NCI-H82 (cell line): Measurements from ENCODE around the gene PIP5K1B.
A peak's percentile ranks its signal among the peaks of the same experiment; 100 is the strongest.

ENCODE experiments used
- DNase-seq: peaks from one replicate; lab custom pipeline; 2025; lab: John Stamatoyannopoulos, UW

The PIP5K1B gene

DNA sequence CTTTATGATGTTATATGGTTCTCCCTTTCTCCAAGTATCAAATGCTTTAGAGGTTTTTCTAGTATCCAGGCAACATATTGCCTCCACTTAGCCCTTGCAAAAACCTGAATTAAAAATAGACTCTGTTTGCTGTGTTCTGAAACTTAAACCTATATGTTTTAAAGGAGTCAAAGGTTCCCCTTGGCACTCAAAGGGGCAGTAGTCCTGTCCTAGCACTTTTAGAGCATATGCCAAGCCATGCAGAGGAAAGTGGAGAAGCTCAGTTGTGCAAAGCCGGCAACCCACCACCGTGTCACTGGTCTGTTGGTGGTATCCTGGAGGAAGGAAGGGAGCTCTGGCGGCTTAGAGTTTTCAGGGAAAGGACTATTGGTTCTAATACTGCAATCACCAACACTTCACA is 154.3 kb downstream of the PIP5K1B start:
- no peak for DNase-seq

DNA sequence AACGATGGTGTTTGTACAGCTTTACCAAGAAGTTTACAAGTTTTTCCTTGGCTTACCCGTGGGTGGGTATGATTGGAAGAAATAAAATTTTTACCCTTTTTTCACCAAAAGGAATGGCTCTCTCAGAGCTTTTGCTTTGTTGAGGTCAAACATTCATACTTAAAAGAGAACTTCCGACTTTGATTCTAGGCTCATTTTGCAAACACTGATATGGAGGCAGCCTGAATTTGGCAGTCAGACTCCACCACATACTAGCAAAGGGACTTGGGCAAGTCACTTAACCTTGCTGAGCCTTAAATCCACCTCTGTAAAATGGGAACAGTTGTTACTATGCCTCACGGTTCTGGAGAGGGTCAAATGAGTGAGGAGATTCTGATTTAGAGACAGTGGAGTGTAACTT is 155.4 kb downstream of the PIP5K1B start:
- DNase-seq = no peak

DNA sequence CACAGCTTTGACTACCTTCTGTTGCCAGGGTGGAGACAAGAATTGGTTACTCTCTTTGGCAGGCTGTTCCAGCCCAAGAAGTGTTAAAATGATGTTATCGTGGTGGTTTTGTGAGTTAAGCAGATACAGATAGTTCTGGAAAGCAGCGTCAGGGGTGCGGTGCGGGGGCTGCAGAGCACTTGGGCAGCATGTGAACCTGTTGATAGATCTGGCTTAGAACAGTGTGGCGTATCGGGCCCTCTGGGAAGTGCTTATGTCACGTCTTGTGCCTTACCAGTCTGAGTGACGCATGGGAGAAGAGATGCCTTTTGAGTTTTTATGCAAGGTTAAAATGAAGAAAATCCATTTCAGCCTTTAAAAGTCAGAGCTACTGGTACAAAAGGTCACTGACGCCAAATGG is 156.4 kb downstream of the PIP5K1B start:
- no peak for DNase-seq

DNA sequence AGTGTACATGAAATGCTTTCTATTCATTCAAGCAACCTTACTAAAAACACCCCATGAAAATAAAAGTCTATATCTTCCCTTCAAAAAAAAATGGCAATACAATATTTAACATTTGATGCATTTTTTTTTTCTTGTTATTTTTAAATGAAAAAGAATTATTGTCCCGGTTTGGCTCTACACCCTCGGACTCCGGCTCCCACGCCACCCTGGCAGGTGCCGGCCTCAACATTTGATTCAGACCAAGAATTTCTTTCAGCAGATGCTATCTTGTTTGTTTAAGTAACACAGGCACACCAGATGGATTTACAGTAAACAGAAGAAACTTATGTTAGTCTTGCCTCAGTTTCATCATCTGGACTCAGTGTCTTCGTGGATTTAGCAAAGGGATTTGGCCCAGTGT is 162.0 kb downstream of the PIP5K1B start:
- DNase-seq = no peak

DNA sequence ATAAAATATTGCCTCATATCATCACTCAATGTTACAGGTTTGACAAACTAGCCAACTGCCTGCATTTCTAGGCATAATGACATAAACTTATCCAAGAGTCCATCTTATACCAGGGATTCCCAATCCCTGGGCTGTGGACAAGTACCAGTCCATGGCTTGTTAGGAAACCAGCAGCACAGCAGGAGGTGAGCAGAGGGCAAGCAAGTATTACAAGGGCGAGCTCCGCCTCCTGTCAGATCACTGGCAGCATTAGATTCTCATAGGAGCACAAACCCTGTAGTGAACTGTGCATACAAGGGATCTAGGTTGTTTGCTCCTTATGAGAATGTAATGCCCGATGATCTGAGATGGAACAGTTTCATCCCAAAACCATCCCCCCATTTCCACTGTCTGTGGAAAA is 164.0 kb downstream of the PIP5K1B start:
- peak; percentile 7 for DNase-seq

DNA sequence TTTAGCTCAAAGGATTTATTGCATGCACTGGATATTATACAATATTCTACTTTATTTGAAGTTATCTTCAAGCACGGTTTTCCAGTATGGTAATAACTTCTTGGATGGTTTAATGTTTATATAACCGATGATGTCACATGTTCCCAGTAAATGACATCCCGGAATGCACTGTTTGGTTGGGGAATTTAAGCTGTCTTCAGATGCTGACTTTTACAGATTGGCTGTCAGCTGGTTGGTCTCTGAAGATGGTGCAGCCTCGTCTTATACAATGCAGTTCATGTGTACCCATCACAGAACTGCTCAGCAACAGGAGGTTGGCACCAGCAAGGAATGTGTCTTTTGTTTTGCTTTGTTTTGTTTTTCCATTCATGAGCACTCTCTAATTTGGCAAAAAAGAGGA is 165.0 kb downstream of the PIP5K1B start:
- no peak for DNase-seq

DNA sequence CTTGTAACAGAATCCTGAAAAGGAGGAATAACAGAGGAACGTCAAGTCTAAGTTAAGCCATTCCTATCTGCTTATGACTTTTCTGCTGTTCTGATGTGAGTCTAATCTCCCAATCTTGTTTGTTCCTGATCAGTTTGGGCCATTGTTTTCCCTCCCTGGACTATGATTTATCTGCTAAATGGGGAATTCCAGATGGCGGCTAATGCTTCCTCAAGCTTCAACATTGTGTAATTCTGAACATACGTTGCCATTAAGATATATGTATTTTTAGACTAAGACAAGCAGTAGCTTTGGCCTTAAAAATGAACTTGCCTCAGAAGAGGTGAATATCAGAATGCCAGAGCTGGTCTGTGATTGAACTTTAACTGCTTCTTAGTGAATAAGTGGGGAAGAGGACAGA is 166.2 kb downstream of the PIP5K1B start:
- peak; percentile 64 for DNase-seq

DNA sequence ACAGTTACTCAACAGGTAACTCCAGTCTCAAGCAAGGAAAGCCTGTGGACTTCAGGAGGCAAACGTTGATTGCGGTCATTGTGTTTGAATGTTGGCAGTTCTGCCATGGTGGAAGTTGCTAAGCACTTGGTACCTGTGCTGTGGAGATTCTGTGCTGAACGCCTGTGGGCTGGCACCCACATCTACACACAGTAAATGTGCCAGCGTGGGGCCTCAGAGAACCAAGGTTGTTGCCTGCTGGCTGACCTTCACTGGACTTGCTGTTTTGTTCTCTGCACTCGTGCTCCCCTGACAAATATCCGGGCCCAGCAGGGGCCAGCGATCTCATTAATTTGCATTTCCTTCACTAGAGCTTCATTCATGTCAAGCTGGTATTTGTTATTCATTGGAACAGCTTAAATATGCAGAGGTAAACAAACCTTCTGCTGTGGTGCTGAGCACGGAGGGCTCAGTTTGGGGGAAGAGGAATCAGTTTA is 167.0 kb downstream of the PIP5K1B start:
- no peak for DNase-seq

DNA sequence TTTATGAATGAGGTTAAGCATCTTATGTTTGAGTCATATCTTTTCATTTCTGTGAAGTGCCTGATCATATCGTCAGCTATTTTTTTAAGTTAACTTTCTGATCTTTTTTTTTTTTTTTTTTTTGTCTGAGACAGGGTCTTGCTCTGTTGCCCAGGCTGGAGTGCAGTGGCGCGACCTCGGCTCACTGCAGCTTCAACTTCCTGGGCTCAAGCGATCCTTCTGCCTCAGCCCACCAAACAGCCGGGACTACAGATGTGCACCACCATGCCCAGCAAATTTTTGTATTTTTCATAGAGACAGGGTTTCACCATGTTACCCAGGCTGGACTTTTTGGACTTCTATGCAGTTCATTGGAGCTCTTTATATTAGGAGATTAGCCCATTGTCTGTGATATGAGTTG is 168.1 kb downstream of the PIP5K1B start:
- no peak for DNase-seq

DNA sequence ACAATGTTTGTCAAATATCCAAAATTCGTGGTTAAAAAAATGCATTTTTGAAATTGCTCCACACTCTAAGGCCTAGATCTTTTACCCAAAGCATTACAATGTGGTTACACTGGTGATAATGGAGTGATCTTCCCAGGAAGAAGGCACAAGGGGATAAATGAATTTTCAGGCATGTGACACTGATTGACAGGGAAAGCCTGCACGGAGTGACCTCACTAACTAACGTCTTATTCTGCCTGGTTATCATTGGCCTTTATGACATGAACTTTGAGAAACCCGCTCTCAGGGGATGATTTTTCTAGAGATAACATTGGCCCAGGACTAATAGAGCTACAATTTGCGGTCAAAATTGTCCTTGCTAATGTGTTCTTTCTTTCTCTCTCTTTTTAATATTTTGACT is 171.2 kb downstream of the PIP5K1B start:
- DNase-seq = no peak

DNA sequence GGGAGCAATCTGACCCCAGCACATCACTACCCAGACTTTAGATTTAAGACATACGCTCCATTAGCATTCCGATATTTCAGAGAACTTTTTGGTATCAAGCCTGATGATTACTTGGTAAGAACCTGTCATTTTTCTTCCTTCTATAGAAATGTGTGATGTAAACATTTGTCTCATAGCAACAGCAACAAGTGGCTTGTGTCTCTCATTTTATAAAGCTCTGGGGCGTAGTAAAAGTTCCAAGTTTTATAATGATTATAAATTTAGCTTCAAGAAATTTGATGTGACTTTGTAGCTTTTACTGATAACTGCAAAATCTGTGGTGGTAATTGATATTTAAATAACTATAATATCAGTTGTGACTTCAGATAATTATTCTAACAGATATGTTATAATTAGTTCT is 171.6 kb downstream of the PIP5K1B start:
- DNase-seq = no peak

DNA sequence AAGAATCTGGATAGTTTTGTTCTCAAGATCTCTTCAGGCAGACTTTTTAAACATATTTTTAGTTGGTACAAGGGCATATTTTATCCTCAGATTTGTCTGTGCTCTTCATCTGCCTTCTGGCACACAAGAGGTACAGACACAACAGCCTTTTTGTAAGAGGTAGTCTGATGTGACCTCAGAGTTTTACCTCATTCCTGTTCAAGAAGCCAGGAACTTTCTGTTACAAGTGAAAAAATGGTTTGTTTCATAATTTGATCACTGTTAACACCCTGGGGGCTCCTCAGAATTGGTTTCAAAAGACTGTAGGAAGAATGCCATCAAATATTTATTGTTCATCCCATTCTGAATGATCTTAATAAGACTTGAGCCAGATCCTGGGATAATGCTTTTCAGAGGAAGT is 172.2 kb downstream of the PIP5K1B start:
- no peak for DNase-seq

DNA sequence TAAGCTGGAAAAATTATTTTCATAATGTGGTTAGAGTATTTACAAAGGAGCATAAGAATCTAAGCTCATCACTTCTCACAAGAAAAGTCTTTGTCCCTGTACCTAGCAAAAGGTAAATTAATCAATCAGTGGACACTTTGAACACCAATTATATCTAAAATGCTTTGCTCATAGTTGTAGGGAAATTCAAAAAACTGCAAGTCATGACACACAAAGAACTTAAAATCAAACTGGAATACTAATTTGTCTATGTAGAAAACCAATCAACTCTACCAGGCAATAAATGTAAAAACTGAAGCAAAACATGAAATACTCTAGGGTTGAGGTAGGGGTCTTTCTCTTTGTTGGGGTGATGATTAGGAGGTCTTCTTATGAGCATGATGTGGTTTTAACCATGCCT is 173.4 kb downstream of the PIP5K1B start:
- DNase-seq = no peak

DNA sequence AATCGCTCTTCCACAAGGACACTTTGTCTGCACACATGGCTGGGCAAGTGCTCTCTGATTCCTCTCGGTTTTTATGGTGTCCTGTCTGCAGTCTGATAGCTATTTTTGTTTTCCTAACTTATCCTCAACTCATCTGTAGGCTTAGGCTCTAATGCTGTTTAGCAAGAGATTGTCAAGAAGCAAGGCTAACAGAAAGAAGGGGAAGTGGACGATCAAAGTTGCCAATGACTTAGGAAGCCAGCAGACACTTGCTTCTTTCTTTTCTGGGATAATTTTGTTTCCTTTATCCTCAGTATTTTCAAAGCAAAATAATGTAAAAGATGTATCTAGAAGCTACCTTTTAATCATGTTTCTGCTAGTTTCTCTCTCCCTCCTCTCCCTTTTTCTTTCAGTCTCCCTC is 178.2 kb downstream of the PIP5K1B start:
- no peak for DNase-seq

DNA sequence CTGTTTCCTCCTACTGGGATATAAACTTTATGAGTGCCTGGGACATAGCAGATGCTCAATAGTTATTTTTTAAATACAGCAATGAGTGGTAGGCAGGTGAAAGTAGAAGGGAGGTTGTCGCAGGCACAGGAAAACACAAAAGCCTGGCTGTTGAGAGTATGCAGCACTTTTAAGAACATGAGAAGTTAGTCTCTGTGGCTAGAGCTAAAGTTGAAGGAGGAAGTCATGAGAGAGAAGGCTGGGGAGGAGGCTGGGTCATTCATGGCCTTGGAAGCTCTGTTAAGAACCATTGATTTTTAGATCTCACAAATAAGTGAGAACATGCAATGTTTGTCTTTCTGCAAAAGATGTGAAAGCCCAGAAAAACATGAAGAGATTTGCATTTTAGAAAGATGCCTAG is 182.2 kb downstream of the PIP5K1B start:
- no peak for DNase-seq

DNA sequence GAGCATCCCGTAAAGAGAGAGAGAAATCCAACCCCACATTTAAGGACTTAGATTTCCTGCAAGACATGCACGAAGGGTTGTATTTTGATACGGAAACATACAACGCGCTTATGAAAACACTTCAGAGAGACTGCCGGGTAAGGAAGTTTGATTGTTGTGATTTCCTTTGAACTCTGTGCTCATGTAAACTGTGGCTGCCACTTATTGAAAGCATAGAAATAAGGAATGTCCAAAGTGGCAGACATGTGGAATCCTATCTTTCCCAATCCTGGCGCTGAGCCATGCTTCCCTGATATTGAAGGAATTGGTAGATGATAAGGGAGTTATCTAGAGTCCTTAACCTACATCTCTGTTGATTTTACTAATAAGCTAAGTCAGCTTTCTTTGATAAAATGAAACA is 189.5 kb downstream of the PIP5K1B start:
- no peak for DNase-seq

DNA sequence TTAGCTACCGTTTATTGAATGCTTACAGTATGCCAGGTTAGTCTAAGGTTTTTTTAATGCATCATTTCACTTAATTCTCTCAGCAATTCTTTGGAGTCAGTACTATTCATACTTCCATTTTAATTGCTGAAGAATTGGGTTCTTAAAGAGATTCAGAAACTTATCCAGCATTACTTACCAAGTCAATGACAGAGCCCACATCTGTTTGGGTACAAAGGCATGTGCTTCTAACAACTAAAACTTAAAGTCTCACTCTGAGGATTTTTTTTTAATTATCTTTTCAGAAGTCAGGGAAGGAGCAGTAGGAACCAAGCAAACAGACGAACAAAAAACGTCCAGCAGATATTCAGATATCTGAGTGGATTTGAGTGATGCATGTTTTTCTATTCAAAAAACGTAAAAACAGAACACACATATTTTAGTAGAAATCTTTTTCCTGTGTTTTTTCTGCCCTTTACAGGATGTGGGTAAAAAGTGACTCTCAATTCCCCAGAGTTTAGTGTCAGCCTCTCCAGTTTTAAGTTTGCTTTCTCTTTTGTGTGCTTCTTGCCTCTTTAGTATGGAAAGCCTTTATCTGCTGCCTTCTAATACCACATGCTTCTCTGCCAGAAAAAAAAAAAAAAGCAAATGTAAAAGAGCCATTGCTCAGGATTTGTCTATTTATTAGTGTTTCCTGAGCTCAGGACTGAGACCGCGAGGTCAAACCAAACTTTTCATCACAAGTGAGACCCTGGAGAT is 190.9 kb downstream of the PIP5K1B start:
- DNase-seq = no peak

DNA sequence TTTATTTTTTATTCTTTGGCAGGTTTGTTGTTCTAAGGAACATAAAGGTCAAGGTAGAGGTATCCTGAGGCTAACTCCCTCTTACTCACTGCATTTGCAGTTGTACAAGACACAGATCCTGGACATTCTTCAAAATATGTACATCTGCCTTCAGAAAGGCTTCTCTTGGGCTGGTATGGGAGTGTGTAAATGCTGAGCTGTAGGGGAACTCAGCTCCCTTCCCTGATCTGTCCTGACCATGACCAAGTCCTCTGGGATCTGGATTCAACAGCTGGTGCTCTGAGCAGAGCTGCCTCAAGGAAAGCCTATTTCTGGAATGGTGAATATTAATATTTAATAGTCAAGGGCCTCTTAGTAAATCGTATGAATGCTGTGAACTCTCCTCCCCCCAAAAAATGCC is 191.4 kb downstream of the PIP5K1B start:
- DNase-seq = no peak

DNA sequence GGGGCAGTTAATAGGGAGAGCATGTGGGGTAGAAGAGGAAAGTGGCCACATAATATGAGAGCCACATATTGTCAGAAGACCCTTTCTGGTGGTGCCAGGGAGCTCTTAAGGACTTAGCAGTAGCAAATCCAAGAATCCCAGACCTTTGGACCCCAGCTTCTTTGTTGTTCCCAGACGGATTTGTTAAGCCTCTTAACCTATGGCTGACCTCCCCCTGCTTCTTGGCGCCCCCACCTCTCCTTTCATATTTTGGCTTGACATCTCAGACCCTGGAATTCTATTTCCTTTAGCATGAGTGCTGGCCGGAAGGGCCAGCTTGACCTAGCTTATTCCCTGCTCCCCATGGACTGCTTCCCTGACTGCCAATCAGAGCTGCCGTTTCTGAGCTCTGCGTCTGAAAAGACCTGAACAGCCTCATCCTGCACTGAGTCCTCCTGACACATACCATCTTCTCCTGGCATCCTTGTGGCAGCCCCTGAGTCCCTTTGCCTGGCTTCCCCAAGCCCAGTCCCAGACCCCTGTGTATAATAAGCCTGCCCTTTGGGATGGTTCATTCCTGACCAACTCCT is 192.6 kb downstream of the PIP5K1B start:
- peak; percentile 65 for DNase-seq

DNA sequence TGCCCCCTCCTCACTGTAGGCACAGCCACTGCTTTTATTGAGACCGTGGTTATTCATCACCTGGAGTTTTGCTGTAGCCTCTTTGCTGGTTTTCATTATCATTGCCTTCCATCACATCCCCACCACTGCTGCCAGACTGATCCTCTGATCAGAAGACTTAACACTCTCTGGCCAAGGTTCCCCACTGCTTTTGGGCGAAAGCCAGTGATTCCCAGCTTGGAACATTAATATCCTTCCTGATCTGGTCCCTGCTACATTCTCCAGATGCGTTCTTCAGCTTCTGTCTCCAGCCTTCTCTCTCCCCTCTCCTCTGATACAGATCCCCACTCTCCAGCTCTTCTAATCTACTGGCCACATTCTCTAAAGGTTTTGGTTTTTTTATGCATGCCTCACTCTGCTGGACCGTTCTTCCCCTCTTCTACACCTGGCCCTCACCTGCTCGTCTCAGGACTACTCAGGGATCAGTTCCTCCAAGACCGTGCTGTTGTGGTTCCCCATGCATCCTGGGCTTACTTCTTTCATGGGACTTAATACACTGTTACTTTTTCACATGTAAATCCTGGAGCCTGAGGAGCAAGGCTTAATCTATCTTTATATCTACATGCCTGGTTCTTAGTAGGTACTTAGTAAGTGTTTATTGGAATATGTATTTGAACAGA is 193.9 kb downstream of the PIP5K1B start:
- no peak for DNase-seq

DNA sequence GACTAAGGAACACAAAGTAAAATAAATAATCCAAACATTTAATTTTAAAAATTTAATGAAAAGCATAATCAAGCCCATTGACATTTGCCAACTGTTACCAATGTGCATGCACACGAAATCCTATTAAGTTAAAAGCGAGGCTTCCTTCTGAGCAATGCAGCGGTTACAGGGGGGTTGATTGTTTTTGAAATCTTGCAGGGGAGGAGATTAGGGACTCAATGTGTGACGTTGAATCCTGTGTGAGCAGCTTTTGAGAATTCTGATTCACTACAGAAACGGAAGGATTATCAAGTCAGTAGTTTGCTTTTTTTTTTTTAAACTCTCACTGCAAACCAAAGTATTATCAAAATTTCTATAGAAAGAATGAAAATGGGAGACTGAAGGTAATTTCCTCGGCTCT is 199.4 kb downstream of the PIP5K1B start:
- DNase-seq = peak; percentile 69

DNA sequence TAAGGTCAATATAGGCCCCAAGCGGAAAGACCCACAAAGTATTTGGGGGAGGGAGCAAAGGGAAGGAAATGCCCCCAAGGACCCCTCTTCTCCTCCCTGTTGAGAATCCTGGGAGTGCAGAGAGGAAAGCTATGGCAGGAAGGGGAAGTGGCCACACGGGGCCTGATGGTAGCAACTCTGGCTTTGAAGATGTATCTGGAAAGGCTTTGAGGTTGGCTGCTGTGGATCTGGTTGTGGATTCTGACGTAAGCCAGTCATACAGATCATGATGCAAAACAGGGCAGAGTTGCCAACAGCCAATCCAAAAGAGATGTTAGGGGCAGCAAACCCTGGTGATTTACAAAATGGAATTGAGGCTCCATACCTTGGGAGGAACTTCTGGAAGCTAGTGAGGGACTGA is 200.1 kb downstream of the PIP5K1B start:
- no peak for DNase-seq

DNA sequence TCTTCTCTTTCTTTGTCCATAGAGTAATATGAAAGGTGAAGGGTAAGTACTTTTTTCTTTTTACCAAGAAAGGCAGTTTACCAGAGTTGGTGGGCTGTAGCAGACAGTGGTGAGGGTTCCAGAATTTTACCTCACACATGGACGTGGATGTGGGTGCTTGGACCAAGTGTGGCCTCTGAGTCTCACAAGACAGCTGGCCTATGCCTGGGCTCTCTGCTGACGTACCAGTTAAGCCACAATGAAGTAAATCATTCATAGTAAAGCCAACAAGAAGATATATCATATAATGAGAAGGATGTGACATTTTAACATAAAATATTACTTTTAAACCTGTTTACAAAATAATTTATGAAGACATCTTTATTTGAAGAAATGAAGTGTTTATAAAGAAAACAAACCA is 202.9 kb downstream of the PIP5K1B start:
- DNase-seq = no peak

DNA sequence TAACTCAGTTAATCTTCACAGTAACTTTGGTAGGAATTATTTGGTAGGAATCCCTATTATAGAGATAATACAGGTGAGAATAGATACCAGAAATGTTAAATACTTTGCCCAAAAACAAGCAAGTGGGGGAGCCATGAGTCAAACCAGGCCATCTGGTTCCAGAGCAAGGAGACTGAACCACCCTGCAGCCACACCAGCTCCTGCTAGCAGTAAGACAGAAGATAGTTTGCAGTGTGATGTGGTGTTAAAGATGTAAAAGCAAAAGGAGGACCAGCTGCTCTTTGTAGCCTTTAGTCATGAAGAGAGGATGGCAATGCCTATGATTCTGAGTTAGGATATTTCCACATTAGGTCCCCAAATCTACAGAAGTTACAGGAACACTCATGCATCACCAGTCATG is 207.5 kb downstream of the PIP5K1B start:
- no peak for DNase-seq
